Suprapubic skin (tissue), 4 donors: Measurements from ENCODE around the gene TMEM222. TPM values are rescaled to one million over a fixed set of nuclear protein-coding genes. Genes with fewer than 3 reads are reported as not detected.
A peak's percentile ranks its signal among the peaks of the same experiment; 100 is the strongest.

ENCODE experiments used
- DNase-seq, 2 donors: peaks; one replicate each; pipeline ENCODE4 v3.0.0-alpha.2; 2019; ENCODE audit warnings: low spot score in 2 of 2
- H3K27ac ChIP-seq: fragments of 200-600 bp; sonication (generic); one replicate; pipeline ENCODE4 v1.5.1; 2019
- H3K27me3 ChIP-seq: fragments of 200-600 bp; sonication (generic); one replicate; pipeline ENCODE4 v1.5.1; 2019
- H3K36me3 ChIP-seq: fragments of 200-600 bp; sonication (generic); one replicate; pipeline ENCODE4 v1.5.1; 2019
- H3K4me1 ChIP-seq: fragments of 200-600 bp; sonication (generic); one replicate; pipeline ENCODE4 v1.5.1; 2019
- H3K4me3 ChIP-seq: fragments of 200-600 bp; sonication (generic); one replicate; pipeline ENCODE4 v1.5.1; 2019; ENCODE audit warnings: mild to moderate bottlenecking
- H3K9me3 ChIP-seq: fragments of 200-600 bp; sonication (generic); one replicate; pipeline ENCODE4 v1.5.1; 2019
- EP300 ChIP-seq: sonication (generic); formaldehyde crosslinking; IDR thresholded peaks from one replicate; pipeline ENCODE4 v1.6.1; 2017; ENCODE audit warnings: antibody characterized with exemption
- POLR2A ChIP-seq, 2 donors: fragments of 450-650 bp; IDR thresholded peaks; one replicate each; pipeline ENCODE4 v1.6.1; 2017; ENCODE audit warnings: antibody characterized with exemption in 2 of 2, mild to moderate bottlenecking in 2 of 2, moderate library complexity in 2 of 2
- POLR2AphosphoS5 ChIP-seq, 3 donors: sonication (generic); formaldehyde crosslinking; IDR thresholded peaks; one replicate each; pipeline ENCODE4 v1.6.1; 2017; ENCODE audit warnings: antibody characterized with exemption in 3 of 3
- WGBS: methylation state at CpG from one replicate; pipeline ENCODE4 v1.1.5; 2018; 5-methylcytosine and 5-hydroxymethylcytosine counted together
- total RNA-seq, 4 donors: library from RNA; depleted of rRNA; stranded (reverse); fragments of >200 nt; gene quantifications; one replicate each; pipeline ENCODE4 v1.1.0, GENCODE V29; 2016
- TF ChIP-seq, protein P1 (sequence below), 2 donors: fragments of 200-600 bp in 1 of 2; fragments of 450-650 bp in 1 of 2; sonication (generic) in 1 of 2; IDR thresholded peaks; one replicate each; pipeline ENCODE4 v1.5.1; 2016 to 2019; ENCODE audit warnings: antibody characterized with exemption in 2 of 2, mild to moderate bottlenecking in 1 of 2, moderate library complexity in 1 of 2

The TMEM222 gene
- total RNA-seq, 4 donors from 2014 or later = 19.7 to 31.8 (median 21.2) TPM

DNA sequence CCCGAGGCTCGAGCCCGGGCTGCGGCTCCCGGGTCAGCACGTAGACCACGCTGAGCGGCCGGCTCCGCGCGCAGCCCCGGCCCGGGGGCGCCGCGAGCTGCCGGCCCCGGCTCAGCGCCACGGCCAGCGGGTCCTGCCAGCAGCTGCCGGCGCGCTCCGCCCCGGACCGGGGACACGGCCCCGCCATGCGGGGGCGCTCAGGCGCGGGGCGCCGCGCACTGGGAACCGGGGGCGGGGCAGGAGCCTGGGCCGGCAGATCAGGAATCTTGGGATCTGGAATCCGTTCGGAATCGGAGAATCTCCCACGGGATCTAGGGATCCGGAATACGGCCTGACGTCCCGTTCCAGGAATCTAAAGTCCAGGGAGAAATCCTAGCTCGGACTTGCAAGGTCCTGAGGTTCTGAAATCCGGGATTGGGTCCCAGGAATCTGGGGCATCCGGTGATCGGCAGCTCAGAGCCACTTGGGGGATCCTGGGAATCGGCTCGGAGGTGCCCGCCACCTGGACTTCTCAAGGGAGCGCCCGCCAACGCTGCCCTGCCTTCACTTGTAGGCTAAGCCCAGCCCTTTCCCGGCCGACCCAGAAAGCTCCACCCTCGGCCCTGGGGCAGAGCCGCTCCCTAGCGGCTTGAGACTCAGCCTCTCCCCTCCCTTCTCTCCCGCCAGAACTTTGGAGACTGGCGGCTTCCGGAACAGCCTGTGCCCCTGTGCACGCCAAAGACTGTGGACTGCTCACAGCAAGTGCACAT lies 44.6 kb downstream of the TMEM222 start, which contains the start of gene MAP3K6:
TSS of gene MAP3K6 (minus strand) at position 551 of the 749 bp plus-strand sequence. CDS start at position 187, 364 bp downstream.
- no peaks in the 10 kb centered on the region for H3K9me3 ChIP-seq
- H3K4me1 ChIP-seq = peaks cover 48% of the 10 kb centered on the region
- TF ChIP-seq, protein P1, sequence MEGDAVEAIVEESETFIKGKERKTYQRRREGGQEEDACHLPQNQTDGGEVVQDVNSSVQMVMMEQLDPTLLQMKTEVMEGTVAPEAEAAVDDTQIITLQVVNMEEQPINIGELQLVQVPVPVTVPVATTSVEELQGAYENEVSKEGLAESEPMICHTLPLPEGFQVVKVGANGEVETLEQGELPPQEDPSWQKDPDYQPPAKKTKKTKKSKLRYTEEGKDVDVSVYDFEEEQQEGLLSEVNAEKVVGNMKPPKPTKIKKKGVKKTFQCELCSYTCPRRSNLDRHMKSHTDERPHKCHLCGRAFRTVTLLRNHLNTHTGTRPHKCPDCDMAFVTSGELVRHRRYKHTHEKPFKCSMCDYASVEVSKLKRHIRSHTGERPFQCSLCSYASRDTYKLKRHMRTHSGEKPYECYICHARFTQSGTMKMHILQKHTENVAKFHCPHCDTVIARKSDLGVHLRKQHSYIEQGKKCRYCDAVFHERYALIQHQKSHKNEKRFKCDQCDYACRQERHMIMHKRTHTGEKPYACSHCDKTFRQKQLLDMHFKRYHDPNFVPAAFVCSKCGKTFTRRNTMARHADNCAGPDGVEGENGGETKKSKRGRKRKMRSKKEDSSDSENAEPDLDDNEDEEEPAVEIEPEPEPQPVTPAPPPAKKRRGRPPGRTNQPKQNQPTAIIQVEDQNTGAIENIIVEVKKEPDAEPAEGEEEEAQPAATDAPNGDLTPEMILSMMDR (IDR thresholded peaks at IDR 0.05) = peak in 1 of 2 donors; percentile 17
- TF ChIP-seq EP300 (no peak), POLR2A (IDR thresholded peaks at IDR 0.05) (peak in 1 of 2 donors; percentile 43), POLR2AphosphoS5 (IDR thresholded peaks at IDR 0.05) (peak in 2 of 3 donors; percentile 66 to 80)
- no peaks in the 10 kb centered on the region for H3K27me3 ChIP-seq
- H3K36me3 ChIP-seq = peaks cover 31% of the 10 kb centered on the region
- peak within 1 kb of the TSS; percentile 99 for H3K27ac ChIP-seq
- 1% methylated on average over 18 of the region's 67 CpGs for WGBS
- peak; percentile 95 for DNase-seq
- peak within 1 kb of the TSS; percentile 60 for H3K4me3 ChIP-seq

- H3K27ac ChIP-seq = peak overlapping the region; percentile 99
- no peak for TF ChIP-seq EP300
- TF ChIP-seq POLR2A (IDR thresholded peaks at IDR 0.05) = no peak
- no peak for TF ChIP-seq POLR2AphosphoS5 (IDR thresholded peaks at IDR 0.05)
- TF ChIP-seq, protein P1 (IDR thresholded peaks at IDR 0.05) = no peak
- no peaks in the 10 kb centered on the region for H3K9me3 ChIP-seq
- no peaks in the 10 kb centered on the region for H3K27me3 ChIP-seq
- peaks cover 48% of the 10 kb centered on the region for H3K4me1 ChIP-seq
- no peak for DNase-seq
- WGBS = 0% methylated on average over 1 of the region's 8 CpGs
- peak overlapping the region; percentile 60 for H3K4me3 ChIP-seq
- H3K36me3 ChIP-seq = peaks cover 25% of the 10 kb centered on the region
Observed at GRCh38 chr1:27367160-27367650, 45.2 kb downstream of the TMEM222 start.

GRCh38 chr1:27368869-27369582 lies 47.1 kb downstream of the TMEM222 start:
- H3K9me3 ChIP-seq = no peaks in the 10 kb centered on the region
- peaks cover 6% of the 10 kb centered on the region for H3K36me3 ChIP-seq
- no peak overlapping the region for H3K4me3 ChIP-seq
- peaks cover 58% of the 10 kb centered on the region for H3K4me1 ChIP-seq
- TF ChIP-seq POLR2AphosphoS5 (IDR thresholded peaks at IDR 0.05) (no peak), EP300 (no peak), POLR2A (IDR thresholded peaks at IDR 0.05) (no peak)
- TF ChIP-seq, protein P1 (IDR thresholded peaks at IDR 0.05) = no peak
- peak overlapping the region; percentile 67 for H3K27ac ChIP-seq
- H3K27me3 ChIP-seq = no peaks in the 10 kb centered on the region
- no peak for DNase-seq
- WGBS = 63% methylated on average over 13 of the region's 13 CpGs

DNA sequence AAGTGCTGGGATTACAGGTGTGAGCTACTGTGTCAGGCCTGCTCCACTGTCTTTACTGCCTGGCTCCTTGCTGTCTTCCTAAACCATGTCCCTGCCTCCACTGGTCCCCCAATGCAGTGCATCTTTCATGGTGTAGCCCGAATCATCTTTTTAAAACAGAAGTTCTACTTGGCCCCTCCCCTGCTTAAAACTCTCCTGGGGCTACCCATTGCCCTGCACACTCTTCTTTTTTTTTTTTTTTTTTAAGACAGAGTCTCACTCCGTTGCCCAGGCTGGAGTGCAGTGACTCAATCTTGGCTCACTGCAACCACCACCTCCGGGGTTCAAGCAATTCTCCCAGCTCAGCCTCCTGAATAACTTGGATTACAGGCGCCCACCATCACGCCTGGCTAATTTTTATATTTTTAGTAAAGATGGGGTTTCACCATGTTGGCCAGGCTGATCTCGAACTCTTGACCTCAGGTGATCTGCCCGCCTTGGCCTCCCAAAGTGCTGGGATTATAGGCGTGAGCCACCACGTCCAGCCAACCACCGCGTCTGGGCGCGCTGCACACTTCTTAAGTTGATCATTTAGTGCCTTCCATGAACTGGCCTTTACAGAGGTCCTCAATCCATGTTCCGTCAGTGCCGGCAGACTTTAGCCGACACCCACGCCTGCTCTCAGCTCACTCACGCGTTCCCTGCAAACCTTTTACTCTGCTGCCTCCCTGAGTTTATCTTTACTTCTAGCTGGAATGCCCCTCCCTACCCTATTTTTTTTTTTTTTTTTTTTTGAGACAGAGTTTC lies 50.3 kb downstream of the TMEM222 start:
- WGBS = 65% methylated on average over 19 of the region's 19 CpGs
- TF ChIP-seq EP300 = no peak
- no peak for TF ChIP-seq POLR2AphosphoS5 (IDR thresholded peaks at IDR 0.05)
- no peak for TF ChIP-seq POLR2A (IDR thresholded peaks at IDR 0.05)
- TF ChIP-seq, protein P1 (IDR thresholded peaks at IDR 0.05) = no peak
- no peaks in the 10 kb centered on the region for H3K27me3 ChIP-seq
- no peaks in the 10 kb centered on the region for H3K36me3 ChIP-seq
- H3K4me3 ChIP-seq = no peak overlapping the region
- H3K9me3 ChIP-seq = no peaks in the 10 kb centered on the region
- H3K4me1 ChIP-seq = peaks cover 40% of the 10 kb centered on the region
- no peak for DNase-seq
- H3K27ac ChIP-seq = no peak overlapping the region
